ENCODE results near the gene KRTAP3-1.
"Not testable (repeated sequence)": the region's sequence is repeated elsewhere in the genome, so short reads cannot be mapped to it uniquely, and the experiment has no call there.

The KRTAP3-1 gene

GRCh38 chr17:41002814-41003213 is 6.1 kb downstream of the KRTAP3-1 start:
- TF ChIP-seq, protein P1, sequence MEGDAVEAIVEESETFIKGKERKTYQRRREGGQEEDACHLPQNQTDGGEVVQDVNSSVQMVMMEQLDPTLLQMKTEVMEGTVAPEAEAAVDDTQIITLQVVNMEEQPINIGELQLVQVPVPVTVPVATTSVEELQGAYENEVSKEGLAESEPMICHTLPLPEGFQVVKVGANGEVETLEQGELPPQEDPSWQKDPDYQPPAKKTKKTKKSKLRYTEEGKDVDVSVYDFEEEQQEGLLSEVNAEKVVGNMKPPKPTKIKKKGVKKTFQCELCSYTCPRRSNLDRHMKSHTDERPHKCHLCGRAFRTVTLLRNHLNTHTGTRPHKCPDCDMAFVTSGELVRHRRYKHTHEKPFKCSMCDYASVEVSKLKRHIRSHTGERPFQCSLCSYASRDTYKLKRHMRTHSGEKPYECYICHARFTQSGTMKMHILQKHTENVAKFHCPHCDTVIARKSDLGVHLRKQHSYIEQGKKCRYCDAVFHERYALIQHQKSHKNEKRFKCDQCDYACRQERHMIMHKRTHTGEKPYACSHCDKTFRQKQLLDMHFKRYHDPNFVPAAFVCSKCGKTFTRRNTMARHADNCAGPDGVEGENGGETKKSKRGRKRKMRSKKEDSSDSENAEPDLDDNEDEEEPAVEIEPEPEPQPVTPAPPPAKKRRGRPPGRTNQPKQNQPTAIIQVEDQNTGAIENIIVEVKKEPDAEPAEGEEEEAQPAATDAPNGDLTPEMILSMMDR (IDR thresholded peaks at IDR 0.05): no peak

- TF ChIP-seq, protein P1 (IDR thresholded peaks at IDR 0.05): no peak
Observed at GRCh38 chr17:41001795-41002194, 7.1 kb downstream of the KRTAP3-1 start.

GRCh38 chr17:40999563-40999962 is 9.4 kb downstream of the KRTAP3-1 start, which contains the start of gene KRTAP3-2:
KRTAP3-2 (minus strand) TSS chr17:40999906; CDS start chr17:40999853, 53 bp downstream.
- TF ChIP-seq, protein P1 (IDR thresholded peaks at IDR 0.05): not testable (repeated sequence)

- TF ChIP-seq, protein P1 (IDR thresholded peaks at IDR 0.05): no peak
Observed at GRCh38 chr17:40997361-40997760, 11.6 kb downstream of the KRTAP3-1 start.

- TF ChIP-seq, protein P1 (IDR thresholded peaks at IDR 0.05): no peak
Observed at GRCh38 chr17:40996829-40997228, 12.1 kb downstream of the KRTAP3-1 start.

DNA sequence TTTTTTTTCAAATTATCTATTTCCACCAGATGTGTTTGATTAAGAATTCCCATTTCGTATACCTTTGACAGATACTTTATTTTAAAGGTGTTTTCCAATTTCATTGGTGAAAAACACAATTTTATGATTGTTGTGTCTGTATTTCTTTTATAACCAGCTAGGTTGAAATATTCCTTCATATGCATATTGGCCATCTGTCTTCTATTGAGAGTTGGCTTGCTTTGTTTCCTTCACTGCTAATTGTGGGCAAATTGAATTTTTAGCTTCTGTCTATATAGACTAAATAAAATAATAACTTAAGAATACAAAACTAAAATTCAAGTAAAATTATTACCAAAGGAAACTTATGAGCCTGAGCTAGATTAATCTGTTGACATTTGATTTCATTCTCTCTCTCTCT is 13.8 kb downstream of the KRTAP3-1 start:
- TF ChIP-seq, protein P1 (IDR thresholded peaks at IDR 0.05): no peak

GRCh38 chr17:40993839-40994238 is 15.1 kb downstream of the KRTAP3-1 start, which contains the start of gene KRTAP3-3:
KRTAP3-3 (minus strand) TSS chr17:40994164; CDS start chr17:40994097, 67 bp downstream.
- TF ChIP-seq, protein P1 (IDR thresholded peaks at IDR 0.05): no peak

GRCh38 chr17:40993084-40993483 is 15.8 kb downstream of the KRTAP3-1 start:
- TF ChIP-seq, protein P1 (IDR thresholded peaks at IDR 0.05): no peak
